Lower leg skin (tissue), 3 donors: ENCODE data around the gene CNPPD1.

Experiments used
- POLR2A ChIP-seq, 2 donors: fragments of 450-650 bp; IDR thresholded peaks; one replicate each; pipeline ENCODE4 v1.6.1; 2016 to 2017; ENCODE audit warnings: antibody characterized with exemption in 2 of 2, mild to moderate bottlenecking in 1 of 2, moderate library complexity in 1 of 2
- TF ChIP-seq, protein P1 (sequence below), 3 donors: fragments of 450-650 bp; IDR thresholded peaks; one replicate each; pipeline ENCODE4 v1.5.1; 2016; ENCODE audit warnings: antibody characterized with exemption in 3 of 3, mild to moderate bottlenecking in 3 of 3, moderate library complexity in 2 of 3

DNA sequence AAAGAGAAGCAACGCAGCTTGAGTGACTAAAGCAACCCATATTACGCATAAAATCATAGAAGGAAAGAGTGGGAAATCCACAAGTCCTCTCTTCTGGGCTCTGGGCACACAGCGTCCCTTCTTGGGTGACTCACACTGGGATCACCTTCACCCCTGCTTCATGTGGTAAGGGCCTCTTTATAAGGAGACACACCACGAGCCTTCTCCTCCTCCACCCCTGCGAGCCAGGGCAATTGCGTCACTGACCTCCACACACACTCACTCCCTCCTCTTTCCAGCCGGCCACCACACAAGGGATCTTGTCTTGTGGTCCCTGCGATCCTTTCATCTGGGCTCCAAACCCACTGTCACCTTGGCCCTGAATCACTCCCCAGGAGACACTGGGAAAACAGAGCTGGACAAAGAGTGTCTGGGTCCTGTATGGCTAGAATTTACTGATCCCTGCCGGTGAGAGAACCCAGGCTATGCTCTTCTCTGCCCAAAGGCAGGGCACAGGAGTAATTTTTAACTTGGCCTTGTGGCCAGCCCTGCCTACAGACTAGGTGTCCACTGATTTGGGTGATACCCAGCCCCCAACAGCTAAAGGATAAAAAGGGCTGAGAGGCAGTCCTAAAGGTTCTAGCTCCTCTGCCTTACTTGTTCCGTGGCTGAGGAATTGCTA is 51.4 kb downstream of the CNPPD1 start:
- no peak for TF ChIP-seq POLR2A (IDR thresholded peaks at IDR 0.05)
- TF ChIP-seq, protein P1, sequence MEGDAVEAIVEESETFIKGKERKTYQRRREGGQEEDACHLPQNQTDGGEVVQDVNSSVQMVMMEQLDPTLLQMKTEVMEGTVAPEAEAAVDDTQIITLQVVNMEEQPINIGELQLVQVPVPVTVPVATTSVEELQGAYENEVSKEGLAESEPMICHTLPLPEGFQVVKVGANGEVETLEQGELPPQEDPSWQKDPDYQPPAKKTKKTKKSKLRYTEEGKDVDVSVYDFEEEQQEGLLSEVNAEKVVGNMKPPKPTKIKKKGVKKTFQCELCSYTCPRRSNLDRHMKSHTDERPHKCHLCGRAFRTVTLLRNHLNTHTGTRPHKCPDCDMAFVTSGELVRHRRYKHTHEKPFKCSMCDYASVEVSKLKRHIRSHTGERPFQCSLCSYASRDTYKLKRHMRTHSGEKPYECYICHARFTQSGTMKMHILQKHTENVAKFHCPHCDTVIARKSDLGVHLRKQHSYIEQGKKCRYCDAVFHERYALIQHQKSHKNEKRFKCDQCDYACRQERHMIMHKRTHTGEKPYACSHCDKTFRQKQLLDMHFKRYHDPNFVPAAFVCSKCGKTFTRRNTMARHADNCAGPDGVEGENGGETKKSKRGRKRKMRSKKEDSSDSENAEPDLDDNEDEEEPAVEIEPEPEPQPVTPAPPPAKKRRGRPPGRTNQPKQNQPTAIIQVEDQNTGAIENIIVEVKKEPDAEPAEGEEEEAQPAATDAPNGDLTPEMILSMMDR (IDR thresholded peaks at IDR 0.05): no peak
